RWPE1 (cell line): ENCODE data around the gene DNAJC19.

Experiments
- CTCF ChIA-PET: fragments of 350-600 bp; sonication (Branson Sonifier 250); formaldehyde crosslinking; extraction: SDS; loops from one replicate; lab custom pipeline; 2021; lab: Yijun Ruan, JAX
- POLR2A ChIA-PET: fragments of 400-600 bp; formaldehyde crosslinking; extraction: SDS; loops from one replicate; lab custom pipeline; 2020; ENCODE audit warnings: antibody characterized with exemption; ENCODE audit not compliant: low non-redundant PET; lab: Yijun Ruan, JAX
- DNase-seq: peaks from one replicate; pipeline ENCODE4 v3.0.0; 2012; ENCODE audit warnings: low spot score
- H3K27ac ChIP-seq: fragments of 450-650 bp; 2 replicates; pipeline ENCODE4 v1.5.1; 2017
- CTCF ChIP-seq: fragments of 450-650 bp; conservative IDR thresholded peaks from 2 replicates; pipeline ENCODE4 v1.5.1; 2017; ENCODE audit warnings: low read depth, mild to moderate bottlenecking

Gene DNAJC19

GRCh38 chr3:180970931-180971330 is 18.6 kb downstream of the DNAJC19 start:
- CTCF ChIA-PET, result no interaction called here
- DNase-seq, result no peak
- no peak for TF ChIP-seq CTCF
- H3K27ac ChIP-seq, result no peak overlapping the region
- POLR2A ChIA-PET, result no interaction called here

- H3K27ac ChIP-seq, result no peak overlapping the region
- DNase-seq, result no peak
- no peak for TF ChIP-seq CTCF
- ChIA-PET CTCF (interaction anchor here (0.8 kb wide), 1 partner anchor 14 kb away, joined by 3 read pairs; no protein-coding TSS in a partner anchor), POLR2A (no interaction called here)
Observed at GRCh38 chr3:180962530-180962929, 27.0 kb downstream of the DNAJC19 start.

GRCh38 chr3:180961552-180961951 is 28.0 kb downstream of the DNAJC19 start:
- TF ChIP-seq CTCF, result no peak
- ChIA-PET POLR2A (no interaction called here), CTCF (interaction anchor here (0.8 kb wide), 1 partner anchor 13 kb away, joined by 3 read pairs; no protein-coding TSS in a partner anchor)
- H3K27ac ChIP-seq, result no peak overlapping the region
- DNase-seq, result no peak

GRCh38 chr3:180961087-180961486 is 28.4 kb downstream of the DNAJC19 start:
- no peak overlapping the region for H3K27ac ChIP-seq
- no peak for TF ChIP-seq CTCF
- POLR2A ChIA-PET, result no interaction called here
- CTCF ChIA-PET, result no interaction called here
- DNase-seq, result no peak

- DNase-seq, result no peak
- ChIA-PET CTCF (interaction anchor here (0.5 to 0.6 kb wide), 2 partner anchors 151 to 217 kb away, joined by 3 to 4 read pairs; no protein-coding TSS in a partner anchor), POLR2A (no interaction called here)
- TF ChIP-seq CTCF, result no peak
- no peak overlapping the region for H3K27ac ChIP-seq
Observed at GRCh38 chr3:180959691-180960090, 29.8 kb downstream of the DNAJC19 start.

GRCh38 chr3:180947761-180948390 is 41.7 kb downstream of the DNAJC19 start:
- no peak for DNase-seq
- POLR2A ChIA-PET, result no interaction called here
- no peak overlapping the region for H3K27ac ChIP-seq
- TF ChIP-seq CTCF, result no peak
- CTCF ChIA-PET, result interaction anchor here (0.6 to 0.7 kb wide), 2 partner anchors 29 to 1690 kb away, joined by 3 read pairs; no protein-coding TSS in a partner anchor
